Endothelial cell of umbilical vein (primary cell): Measurements from ENCODE around the gene KRT79. TPM values are rescaled to one million over a fixed set of nuclear protein-coding genes. Genes with fewer than 3 reads are reported as not detected.

Experiments used
- BruUV-seq: library from RNA; stranded (reverse); fragments of 400-500 nt; replicated peaks from 2 replicates; lab custom pipeline; 2021; lab: Mats Ljungman, UMichigan
- CTCF ChIA-PET: fragments of 300-600, 350-600 bp; sonication (Branson Sonifier 250); formaldehyde crosslinking; loops from one replicate; lab custom pipeline; 2021; ENCODE audit warnings: antibody characterized with exemption, inconsistent platforms; lab: Charles Lee
- POLR2A ChIA-PET: fragments of 300-600, 350-600 bp; sonication (Branson Sonifier 250); formaldehyde crosslinking; loops from one replicate; lab custom pipeline; 2021; ENCODE audit warnings: antibody characterized with exemption, inconsistent platforms; lab: Charles Lee
- DNase-seq: peaks from one replicate; pipeline ENCODE4 v3.0.0-alpha.2; 2011; ENCODE audit warnings: low read depth, low spot score
- FAIRE-seq: peaks from 2 replicates; lab custom pipeline; 2011; peaks lifted over from hg19 to GRCh38; lab: Jason Lieb, UNC
- H2AFZ ChIP-seq: 2 replicates; pipeline ENCODE4 v1.6.0; 2012; ENCODE audit warnings: low read depth, low read length, control low read depth, inconsistent platforms
- H3K27ac ChIP-seq: 2 replicates; pipeline ENCODE4 v1.5.1; 2011; ENCODE audit warnings: low read depth, mild to moderate bottlenecking, control low read depth, low read length, moderate library complexity; ENCODE audit not compliant: insufficient read depth
- H3K27me3 ChIP-seq, 2 experiments: 2 replicates each; pipeline versions ENCODE4 v1.6.0 to v1.6.1; 2011; ENCODE audit warnings: low read length in 2 of 2, mixed read lengths in 1 of 2; ENCODE audit not compliant: control insufficient read depth in 2 of 2, insufficient read depth in 2 of 2
- H3K36me3 ChIP-seq, 2 experiments: 2 replicates in 1 of 2; 3 replicates in 1 of 2; pipeline ENCODE4 v1.5.1; 2011; ENCODE audit warnings: low read length in 2 of 2, mild to moderate bottlenecking in 1 of 2, moderate library complexity in 1 of 2; ENCODE audit not compliant: control insufficient read depth in 2 of 2, insufficient read depth in 2 of 2; ENCODE audit errors: extremely low read depth in 1 of 2
- H3K4me1 ChIP-seq: 3 replicates; pipeline ENCODE4 v1.5.1; 2011; ENCODE audit warnings: mild to moderate bottlenecking, low read length; ENCODE audit not compliant: control insufficient read depth, insufficient read depth; ENCODE audit errors: extremely low read depth
- H3K4me2 ChIP-seq: 2 replicates; pipeline ENCODE4 v1.6.1; 2011; ENCODE audit warnings: low read length, control low read depth, mixed read lengths; ENCODE audit not compliant: insufficient read depth
- H3K4me3 ChIP-seq, 3 experiments: fragments of 200-600 bp in 1 of 3; sonication (generic), shearing (Covaris generic) in 1 of 3; replicated peaks in 1 of 3; 2 replicates each; pipeline ENCODE4 v1.5.1; 2011 to 2016; ENCODE audit warnings: control low read depth in 3 of 3, low read length in 3 of 3, mild to moderate bottlenecking in 2 of 3, inconsistent platforms in 1 of 3, low read depth in 1 of 3, moderate library complexity in 1 of 3; ENCODE audit not compliant: insufficient read depth in 1 of 3
- H3K79me2 ChIP-seq: 2 replicates; pipeline ENCODE4 v1.6.0; 2012; ENCODE audit warnings: low read length, inconsistent platforms; ENCODE audit not compliant: control insufficient read depth, insufficient read depth
- H3K9ac ChIP-seq: replicated peaks from 2 replicates; pipeline ENCODE3; 2011; ENCODE audit warnings: low read length, control low read depth; ENCODE audit not compliant: insufficient read depth; ENCODE audit errors: extremely low read depth
- H3K9me1 ChIP-seq: replicated peaks from 3 replicates; pipeline ENCODE4 v1.6.0; 2011; ENCODE audit warnings: mild to moderate bottlenecking, low read length; ENCODE audit not compliant: control insufficient read depth, insufficient read depth; ENCODE audit errors: extremely low read depth
- H3K9me3 ChIP-seq: replicated peaks from 2 replicates; pipeline ENCODE4 v1.5.1; 2012; ENCODE audit warnings: low read length, inconsistent platforms; ENCODE audit not compliant: control insufficient read depth, insufficient read depth
- H4K20me1 ChIP-seq: replicated peaks from 2 replicates; pipeline ENCODE3; 2011; ENCODE audit warnings: mild to moderate bottlenecking, low read length; ENCODE audit not compliant: control insufficient read depth, insufficient read depth; ENCODE audit errors: extremely low read depth
- EZH2 ChIP-seq: IDR thresholded peaks from 2 replicates; pipeline ENCODE4 v1.6.1; 2012; ENCODE audit warnings: borderline replicate concordance, low read depth, mild to moderate bottlenecking, moderate library complexity, low read length, inconsistent platforms; ENCODE audit not compliant: severe bottlenecking
- FOS ChIP-seq: IDR thresholded peaks from 2 replicates; pipeline ENCODE4 v1.6.1; 2011; ENCODE audit warnings: mild to moderate bottlenecking, low read length, moderate library complexity, borderline replicate concordance; ENCODE audit not compliant: insufficient read depth
- GATA2 ChIP-seq: IDR thresholded peaks from 2 replicates; pipeline ENCODE4 v1.7.0; 2011; ENCODE audit warnings: low read depth, mild to moderate bottlenecking, moderate library complexity, mixed read lengths, low read length; ENCODE audit not compliant: insufficient read length, insufficient read depth
- MYC ChIP-seq: IDR thresholded peaks from one replicate; pipeline ENCODE4 v1.6.1; 2011; ENCODE audit warnings: mild to moderate bottlenecking, low read depth, low read length
- POLR2A ChIP-seq: IDR thresholded peaks from 2 replicates; pipeline ENCODE4 v1.6.1; 2012; ENCODE audit warnings: low read depth, mild to moderate bottlenecking, control low read depth, low read length
- dilution Hi-C: fragments of 300-500 bp; cut with MboI; formaldehyde crosslinking; loops from one replicate; pipeline ENCODE4 v1.15.0; 2019; ENCODE audit warnings: low sequenced_read_pairs; ENCODE audit not compliant: extremely low pct_ligation_motif_present
- intact Hi-C: fragments of 100-400 bp; cut with micrococcal nuclease; formaldehyde crosslinking; loops from one replicate; pipeline ENCODE4 v1.10.0; 2022
- polyA plus RNA-seq, 4 experiments: library from polyadenylated mRNA; depleted of rRNA in 3 of 4; stranded (reverse) in 3 of 4; unstranded in 1 of 4; fragments of >200 nt; gene quantifications; 2 replicates each; pipeline versions ENCODE4 v1.2.1 to v1.2.3, GENCODE V29; 2011 to 2012; ENCODE audit warnings: missing spikeins in 1 of 4
- small RNA-seq: library from RNA; depleted of rRNA; stranded (forward); fragments of <200 nt; gene quantifications from one replicate; pipeline ENCODE3, GENCODE V24; 2012; ENCODE audit warnings: low replicate concordance, low read depth; ENCODE audit not compliant: insufficient read depth, insufficient read length
- total RNA-seq: library from RNA; stranded (reverse); gene quantifications from 2 replicates; pipeline ENCODE4 v1.2.3, GENCODE V29; 2021
- TF ChIP-seq, protein P1 (sequence below), 2 donors: IDR thresholded peaks; 1 replicate in 1 of 2; 2 replicates in 1 of 2; pipeline ENCODE4 v1.5.1; 2011; ENCODE audit warnings: low read length in 2 of 2, mild to moderate bottlenecking in 2 of 2, moderate library complexity in 2 of 2, control low read depth in 1 of 2, inconsistent platforms in 1 of 2, low read depth in 1 of 2; ENCODE audit not compliant: insufficient read depth in 1 of 2; ENCODE audit errors: extremely low read depth in 1 of 2

KRT79 gene
- total and polyA plus RNA-seq, 2 donors (not counting 3 experiments of a cell fraction or from before 2014, with no cell fraction given), result not detected

DNA sequence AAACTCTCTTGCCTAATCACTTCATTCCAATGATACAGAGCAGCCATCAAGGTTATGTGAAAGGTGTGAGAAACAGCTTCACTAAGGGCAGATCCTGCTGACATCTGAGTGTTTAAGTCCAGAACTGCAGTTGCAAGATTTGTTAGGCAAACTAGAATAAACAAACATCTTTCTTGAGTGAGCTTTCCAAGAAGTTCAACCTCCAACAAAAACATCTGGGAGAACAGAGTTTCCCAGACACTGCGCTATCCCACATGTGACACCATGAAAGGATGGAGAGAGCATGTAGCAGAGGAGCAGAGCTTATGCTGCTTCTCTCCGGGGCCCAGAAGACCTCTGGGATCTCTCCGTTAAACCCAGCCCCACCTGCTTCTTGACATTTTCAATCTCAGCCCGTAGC is 62.6 kb downstream of the KRT79 start:
- H3K27me3 ChIP-seq, result peaks cover 0 to 7% of the 10 kb centered on the region in 2 experiments
- dilution Hi-C loops, result no loop called here
- H3K36me3 ChIP-seq, result no peaks in the 10 kb centered on the region

More for the DNA sequence above, 62.6 kb downstream of the KRT79 start:
- TF ChIP-seq POLR2A, result no peak
- TF ChIP-seq MYC, result no peak
- TF ChIP-seq FOS, result no peak
- no peak for TF ChIP-seq EZH2
- TF ChIP-seq GATA2, result no peak
- TF ChIP-seq, protein P1, sequence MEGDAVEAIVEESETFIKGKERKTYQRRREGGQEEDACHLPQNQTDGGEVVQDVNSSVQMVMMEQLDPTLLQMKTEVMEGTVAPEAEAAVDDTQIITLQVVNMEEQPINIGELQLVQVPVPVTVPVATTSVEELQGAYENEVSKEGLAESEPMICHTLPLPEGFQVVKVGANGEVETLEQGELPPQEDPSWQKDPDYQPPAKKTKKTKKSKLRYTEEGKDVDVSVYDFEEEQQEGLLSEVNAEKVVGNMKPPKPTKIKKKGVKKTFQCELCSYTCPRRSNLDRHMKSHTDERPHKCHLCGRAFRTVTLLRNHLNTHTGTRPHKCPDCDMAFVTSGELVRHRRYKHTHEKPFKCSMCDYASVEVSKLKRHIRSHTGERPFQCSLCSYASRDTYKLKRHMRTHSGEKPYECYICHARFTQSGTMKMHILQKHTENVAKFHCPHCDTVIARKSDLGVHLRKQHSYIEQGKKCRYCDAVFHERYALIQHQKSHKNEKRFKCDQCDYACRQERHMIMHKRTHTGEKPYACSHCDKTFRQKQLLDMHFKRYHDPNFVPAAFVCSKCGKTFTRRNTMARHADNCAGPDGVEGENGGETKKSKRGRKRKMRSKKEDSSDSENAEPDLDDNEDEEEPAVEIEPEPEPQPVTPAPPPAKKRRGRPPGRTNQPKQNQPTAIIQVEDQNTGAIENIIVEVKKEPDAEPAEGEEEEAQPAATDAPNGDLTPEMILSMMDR (IDR thresholded peaks at IDR 0.05; ENCODE audit: extremely low read depth in 1 of 2, insufficient read depth in 1 of 2, low read depth in 1 of 2, low read length in 2 of 2), result no peak
- Histone ChIP-seq H3K9me1 (no peaks in the 10 kb centered on the region), H4K20me1 (no peaks in the 10 kb centered on the region), H3K79me2 (no peaks in the 10 kb centered on the region), H2AFZ (no peak overlapping the region), H3K4me3 (no peak overlapping the region), H3K4me1 (no peaks in the 10 kb centered on the region), H3K9me3 (no peaks in the 10 kb centered on the region), H3K27ac (no peak overlapping the region), H3K4me2 (no peak overlapping the region), H3K9ac (no peak overlapping the region)
- FAIRE-seq (no peak), DNase-seq (no peak)
- no TSS peak for BruUV-seq
- intact Hi-C loops, result no loop called here
- CTCF ChIA-PET, result interaction anchor here (1.2 kb wide), 1 partner anchor 109 kb away, joined by 3 read pairs; no protein-coding TSS in a partner anchor
- POLR2A ChIA-PET, result no interaction called here

Small RNA genes lying within 50 kb of the gene (small RNA-seq; reads per million reads assigned to genes)
- gene AC107016.2, result not detected

Other genes with a start within 250 kb of the KRT79 start
- not detected in 2 replicates for gene KRT72, start 232.8 kb downstream of the KRT79 start, total RNA-seq
- gene KRT72, start 232.8 kb downstream of the KRT79 start, polyA plus RNA-seq, result not detected in 2 replicates
- gene KRT73, start 215.8 kb downstream of the KRT79 start, total RNA-seq, result not detected in 2 replicates
- not detected in 2 replicates for gene KRT73, start 215.8 kb downstream of the KRT79 start, polyA plus RNA-seq
- gene KRT2, start 182.1 kb downstream of the KRT79 start, total RNA-seq, result not detected in 2 replicates
- gene KRT2, start 182.1 kb downstream of the KRT79 start, polyA plus RNA-seq, result not detected in 2 replicates
- gene KRT1, start 153.9 kb downstream of the KRT79 start, total RNA-seq, result not detected in 2 replicates
- not detected in 2 replicates for gene KRT1, start 153.9 kb downstream of the KRT79 start, polyA plus RNA-seq
- not detected in 2 replicates for gene KRT77, start 130.8 kb downstream of the KRT79 start, total RNA-seq
- not detected in 2 replicates for gene KRT77, start 130.8 kb downstream of the KRT79 start, polyA plus RNA-seq
- gene KRT76, start 57.0 kb downstream of the KRT79 start, total RNA-seq, result not detected in 2 replicates
- gene KRT76, start 57.0 kb downstream of the KRT79 start, polyA plus RNA-seq, result not detected in 2 replicates
- gene KRT3, start 38.2 kb downstream of the KRT79 start, total RNA-seq, result not detected in 2 replicates
- gene KRT3, start 38.2 kb downstream of the KRT79 start, polyA plus RNA-seq, result not detected in 2 replicates
- gene KRT4, start 20.2 kb downstream of the KRT79 start, total RNA-seq, result not detected in 2 replicates
- not detected in 2 replicates for gene KRT4, start 20.2 kb downstream of the KRT79 start, polyA plus RNA-seq
- gene KRT78, start 14.7 kb upstream of the KRT79 start, total RNA-seq, result not detected in 2 replicates
- not detected in 2 replicates for gene KRT78, start 14.7 kb upstream of the KRT79 start, polyA plus RNA-seq
- gene KRT8, start 70.8 kb upstream of the KRT79 start, total RNA-seq, result 22.1 and 31.7 TPM in 2 replicates
- 23.5 and 25.8 TPM in 2 replicates for gene KRT8, start 70.8 kb upstream of the KRT79 start, polyA plus RNA-seq
- 233 and 235 TPM in 2 replicates for gene KRT18, start 114.8 kb upstream of the KRT79 start, total RNA-seq
- 178 and 216 TPM in 2 replicates for gene KRT18, start 114.8 kb upstream of the KRT79 start, polyA plus RNA-seq
- gene EIF4B, start 172.1 kb upstream of the KRT79 start, total RNA-seq, result 372 and 382 TPM in 2 replicates
- 169 and 233 TPM in 2 replicates for gene EIF4B, start 172.1 kb upstream of the KRT79 start, polyA plus RNA-seq
- gene TNS2, start 215.8 kb upstream of the KRT79 start, total RNA-seq, result 106 and 119 TPM in 2 replicates
- gene TNS2, start 215.8 kb upstream of the KRT79 start, polyA plus RNA-seq, result 84.5 and 119 TPM in 2 replicates
- 31.7 and 39.2 TPM in 2 replicates for gene SPRYD3, start 245.1 kb upstream of the KRT79 start, total RNA-seq
- gene SPRYD3, start 245.1 kb upstream of the KRT79 start, polyA plus RNA-seq, result 38.6 and 39.6 TPM in 2 replicates